ENCODE measurements around the gene PNPLA5.

DNA sequence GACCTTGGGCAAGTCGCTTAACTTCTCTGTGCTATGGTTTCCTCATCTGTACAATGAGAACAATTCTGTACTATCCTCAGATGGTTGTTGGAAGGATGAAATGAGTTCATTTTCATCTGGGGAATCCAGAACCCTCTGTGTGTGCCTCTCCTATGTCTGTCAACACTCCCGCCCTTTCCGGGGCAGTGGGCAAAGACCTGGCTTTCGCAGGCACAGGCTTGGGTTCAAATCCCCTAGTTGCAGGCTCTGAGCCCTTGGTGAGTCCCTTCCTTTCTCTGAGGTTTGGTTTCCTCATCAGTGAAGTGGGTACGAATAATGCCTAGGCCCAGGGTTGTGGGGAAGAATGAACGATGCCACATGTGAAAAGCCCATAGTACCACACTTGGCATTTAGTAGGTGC is 6.0 kb downstream of the PNPLA5 start:
- TF ChIP-seq EP300 (IDR thresholded peaks at IDR 0.05; ENCODE audit: borderline replicate concordance in 1 of 2, low read depth in 2 of 2, low read length in 2 of 2) (no peak), BACH1 (IDR thresholded peaks at IDR 0.05; ENCODE audit: low read length) (no peak)
